DND-41 (cell line): Measurements from ENCODE around the gene DMPK.
A peak's percentile ranks its signal among the peaks of the same experiment; 100 is the strongest.

ENCODE experiments used
- ATAC-seq: fragments of 200-7000 bp; cut with Tn5 transposase; 3 replicates; pipeline ENCODE4 v1.9.1; 2021; ENCODE audit warnings: low read depth; ENCODE audit not compliant: insufficient read depth
- DNase-seq: peaks from one replicate; pipeline ENCODE4 v3.0.0-alpha.2; 2020
- H2AFZ ChIP-seq: 2 replicates; pipeline ENCODE4 v1.6.0; 2012; ENCODE audit warnings: low read depth, low read length
- H3K27ac ChIP-seq: 2 replicates; pipeline ENCODE4 v1.5.1; 2012; ENCODE audit warnings: low read length, inconsistent platforms
- H3K27me3 ChIP-seq: fragments of 200-600 bp; sonication (generic); 2 replicates; pipeline ENCODE4 v1.6.0; 2012; ENCODE audit warnings: low read length, mild to moderate bottlenecking, inconsistent platforms; ENCODE audit not compliant: insufficient read depth, poor library complexity
- H3K36me3 ChIP-seq: 2 replicates; pipeline ENCODE4 v1.5.1; 2012; ENCODE audit warnings: low read length, inconsistent platforms; ENCODE audit not compliant: insufficient read depth
- H3K4me1 ChIP-seq: 2 replicates; pipeline ENCODE4 v1.5.1; 2012; ENCODE audit warnings: mild to moderate bottlenecking, low read length; ENCODE audit not compliant: insufficient read depth
- H3K4me2 ChIP-seq: 2 replicates; pipeline ENCODE4 v1.6.0; 2012; ENCODE audit warnings: mild to moderate bottlenecking, moderate library complexity, low read length, inconsistent platforms; ENCODE audit not compliant: insufficient read depth
- H3K4me3 ChIP-seq, 2 experiments: fragments of 200-600 bp in 1 of 2; shearing (Covaris generic) in 1 of 2; 2 replicates each; pipeline ENCODE4 v1.5.1; 2012 to 2016; ENCODE audit warnings: inconsistent platforms in 2 of 2, low read length in 2 of 2, mild to moderate bottlenecking in 2 of 2, low read depth in 1 of 2, moderate library complexity in 1 of 2
- H3K79me2 ChIP-seq: 2 replicates; pipeline ENCODE4 v1.6.0; 2012; ENCODE audit warnings: low read length, inconsistent platforms; ENCODE audit not compliant: insufficient read depth
- H3K9ac ChIP-seq: 2 replicates; pipeline ENCODE4 v1.6.0; 2012; ENCODE audit warnings: low read depth, mild to moderate bottlenecking, inconsistent platforms, low read length, moderate library complexity
- H3K9me3 ChIP-seq: 2 replicates; pipeline ENCODE4 v1.5.1; 2012; ENCODE audit warnings: low read length, moderate library complexity, mild to moderate bottlenecking, inconsistent platforms; ENCODE audit not compliant: insufficient read depth, severe bottlenecking
- H4K20me1 ChIP-seq: 2 replicates; pipeline ENCODE4 v1.6.0; 2012; ENCODE audit warnings: low read length; ENCODE audit not compliant: insufficient read depth
- CTCF ChIP-seq: IDR thresholded peaks from 2 replicates; pipeline ENCODE4 v1.5.1; 2012; ENCODE audit warnings: borderline replicate concordance, low read length, moderate library complexity, mild to moderate bottlenecking; ENCODE audit not compliant: poor library complexity, severe bottlenecking; ENCODE audit errors: extremely low read depth
- EZH2 ChIP-seq: IDR thresholded peaks from 3 replicates; pipeline ENCODE4 v1.6.1; 2012; ENCODE audit warnings: borderline replicate concordance, low read depth, mild to moderate bottlenecking, moderate library complexity, low read length, inconsistent platforms; ENCODE audit not compliant: severe bottlenecking

DMPK gene

GRCh38 chr19:45772130-45772840, 10.0 kb downstream of the DMPK start:
- H3K27ac ChIP-seq, result no peak overlapping the region
- H2AFZ ChIP-seq, result no peak overlapping the region
- peaks cover 10% of the 10 kb centered on the region for H3K36me3 ChIP-seq
- 0 out of 2 replicates have a peak, but pooled peaks cover 2% of the 10 kb centered on the region for H4K20me1 ChIP-seq
- H3K27me3 ChIP-seq, result no peaks in the 10 kb centered on the region
- TF ChIP-seq EZH2 (no peak), CTCF (no peak)
- no peaks in the 10 kb centered on the region for H3K79me2 ChIP-seq
- H3K9me3 ChIP-seq, result no peaks in the 10 kb centered on the region
- H3K4me2 ChIP-seq, result no peak overlapping the region
- no peak overlapping the region for H3K4me3 ChIP-seq
- peaks cover 26% of the 10 kb centered on the region for H3K4me1 ChIP-seq
- DNase-seq, result no peak
- ATAC-seq, result no peak
- no peak overlapping the region for H3K9ac ChIP-seq

- DNase-seq (no peak), ATAC-seq (no peak)
- TF ChIP-seq EZH2, result no peak
- no peak for TF ChIP-seq CTCF
- Histone ChIP-seq H3K27me3 (no peaks in the 10 kb centered on the region), H3K36me3 (peaks cover 2% of the 10 kb centered on the region; the same call in 1 of the 2 replicates), H3K9ac (no peak overlapping the region), H3K4me2 (no peak overlapping the region), H3K4me1 (peaks cover 26% of the 10 kb centered on the region), H3K9me3 (no peaks in the 10 kb centered on the region), H3K27ac (no peak overlapping the region), H4K20me1 (0 out of 2 replicates have a peak, but pooled peaks cover 2% of the 10 kb centered on the region), H3K4me3 (no peak overlapping the region), H2AFZ (no peak overlapping the region), H3K79me2 (no peaks in the 10 kb centered on the region)
Observed at GRCh38 chr19:45771311-45771933, 10.9 kb downstream of the DMPK start.

- Histone ChIP-seq H3K4me3 (peak overlapping the region; percentile 45 to 75; a peak in 3 of 4 replicates), H3K9ac (peak overlapping the region; percentile 60), H3K9me3 (no peaks in the 10 kb centered on the region), H4K20me1 (0 out of 2 replicates have a peak, but pooled peaks cover 2% of the 10 kb centered on the region), H3K27ac (peak overlapping the region; percentile 70), H3K4me2 (peak overlapping the region; percentile 86), H3K36me3 (peaks cover 2% of the 10 kb centered on the region; the same call in 1 of the 2 replicates), H3K27me3 (no peaks in the 10 kb centered on the region), H2AFZ (peak overlapping the region; percentile 75), H3K79me2 (no peaks in the 10 kb centered on the region), H3K4me1 (peaks cover 26% of the 10 kb centered on the region)
- ATAC-seq, result peak; percentile 79
- TF ChIP-seq EZH2 (no peak), CTCF (peak; percentile 91)
- DNase-seq, result peak; percentile 91
Observed at GRCh38 chr19:45770192-45771101, 11.8 kb downstream of the DMPK start.
